Sigmoid colon (tissue), 7 donors: ENCODE results near the gene IL34. TPM values are rescaled to one million over a fixed set of nuclear protein-coding genes. Genes with fewer than 3 reads are reported as not detected.

Source experiments
- DNase-seq: peaks from one replicate; pipeline ENCODE4 v3.0.0-alpha.2; 2019
- H3K27ac ChIP-seq, 4 donors: fragments of 200-600 bp; sonication (generic); one replicate each; pipeline ENCODE4 v1.5.1; 2016 to 2019; ENCODE audit warnings: mild to moderate bottlenecking in 1 of 4
- H3K27me3 ChIP-seq, 3 donors: fragments of 200-600 bp; sonication (generic); one replicate each; pipeline ENCODE4 v1.5.1; 2019; ENCODE audit warnings: mild to moderate bottlenecking in 1 of 3
- H3K36me3 ChIP-seq, 4 donors: fragments of 200-600 bp; sonication (generic); one replicate each; pipeline ENCODE4 v1.5.1; 2016 to 2019
- H3K4me1 ChIP-seq, 4 donors: fragments of 200-600 bp; sonication (generic); one replicate each; pipeline ENCODE4 v1.5.1; 2017 to 2019
- H3K4me3 ChIP-seq, 4 donors: fragments of 200-600 bp; sonication (generic); one replicate each; pipeline ENCODE4 v1.5.1; 2017 to 2019; ENCODE audit warnings: mild to moderate bottlenecking in 2 of 4, moderate library complexity in 1 of 4
- H3K9me3 ChIP-seq, 4 donors: fragments of 200-600 bp in 3 of 4; sonication (generic) in 3 of 4; one replicate each; pipeline versions ENCODE4 v1.5.1 to v1.6.1; 2013 to 2019
- CTCF ChIP-seq, 4 experiments: fragments of 450-650 bp in 3 of 4; fragments of 200-600 bp in 1 of 4; IDR thresholded peaks; one replicate each; pipeline ENCODE4 v1.5.1; 2016 to 2019; ENCODE audit warnings: antibody characterized with exemption in 4 of 4, mild to moderate bottlenecking in 3 of 4, moderate library complexity in 2 of 4
- EP300 ChIP-seq, 4 donors: sonication (generic); formaldehyde crosslinking; IDR thresholded peaks; one replicate each; pipeline ENCODE4 v1.6.1; 2017; ENCODE audit warnings: antibody characterized with exemption in 4 of 4
- POLR2A ChIP-seq, 2 donors: fragments of 450-650 bp; IDR thresholded peaks; one replicate each; pipeline ENCODE4 v1.6.1; 2016; ENCODE audit warnings: antibody characterized with exemption in 2 of 2, mild to moderate bottlenecking in 2 of 2, moderate library complexity in 2 of 2
- POLR2AphosphoS5 ChIP-seq, 4 donors: sonication (generic); formaldehyde crosslinking; IDR thresholded peaks; one replicate each; pipeline ENCODE4 v1.6.1; 2017; ENCODE audit warnings: antibody characterized with exemption in 4 of 4
- WGBS, 2 donors: extraction: QIAGEN DNeasy Blood & Tissue Kit; methylation state at CpG; one replicate each; pipeline ENCODE4 v1.1.7; 2013; 5-methylcytosine and 5-hydroxymethylcytosine counted together
- intact Hi-C: fragments of 100-400 bp; cut with DNase I; formaldehyde crosslinking; loops from one replicate; pipeline ENCODE4 v1.15.1; 2023
- polyA plus RNA-seq, 3 donors: library from polyadenylated mRNA; stranded (reverse); fragments of 200-250 nt; gene quantifications; one replicate each; pipeline ENCODE4 v1.2.3, GENCODE V29; 2013
- total RNA-seq, 4 donors: library from RNA; depleted of rRNA; stranded (reverse); fragments of >200 nt; gene quantifications; one replicate each; pipeline ENCODE4 v1.1.0, GENCODE V29; 2016
- donor health status: healthy with polysubstance abuse.
- donor health status: Bipolar disorder and iron deficiency.
- donor health status: healthy.

IL34 gene
- total and polyA plus RNA-seq, 7 donors, result 1.8 to 5.5 (median 4.6) TPM; not detected in 2

DNA sequence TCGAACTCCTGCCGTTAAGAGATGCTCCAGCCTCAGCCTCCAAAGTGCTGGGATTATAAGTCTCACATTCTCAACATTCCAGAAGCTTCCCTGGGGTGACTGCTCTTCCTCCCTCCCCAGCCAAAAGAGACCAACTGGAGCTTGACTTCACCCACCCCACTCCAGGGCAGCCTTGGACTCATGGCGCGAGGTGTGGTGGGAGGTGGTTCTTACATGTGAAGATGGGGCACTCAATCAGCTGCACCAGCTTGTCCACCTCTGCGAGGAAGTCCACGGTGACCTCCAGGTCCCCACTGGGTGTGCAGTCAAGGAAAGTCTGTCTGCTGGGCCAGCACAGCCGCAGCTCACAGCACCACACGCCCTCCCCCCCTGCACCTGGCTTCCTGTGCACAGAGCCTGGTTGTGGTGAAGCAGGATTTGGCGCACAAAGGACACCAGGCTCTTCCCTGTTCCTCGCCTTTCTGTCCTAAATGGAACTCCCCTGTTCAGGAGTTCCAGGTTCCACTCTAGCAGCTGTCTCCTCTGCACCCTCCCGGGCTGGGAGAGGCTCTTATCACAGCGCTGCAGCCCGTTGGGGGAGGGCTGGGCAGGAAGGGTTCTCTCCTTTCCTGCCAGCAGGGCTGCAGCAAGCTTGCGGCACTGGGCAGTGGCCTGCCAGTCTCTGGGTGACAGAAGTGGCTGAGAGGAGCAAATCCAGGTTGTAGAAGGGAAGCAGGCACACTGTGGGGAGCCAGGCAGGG lies 49.1 kb downstream of the IL34 start:
- intact Hi-C loops, result no loop called here
- Histone ChIP-seq H3K36me3 (no peaks in the 10 kb centered on the region), H3K27me3 (no peaks in the 10 kb centered on the region), H3K4me1 (peaks cover 0 to 98% (median 94%) of the 10 kb centered on the region in 4 donors), H3K9me3 (no peaks in the 10 kb centered on the region), H3K4me3 (no peak overlapping the region), H3K27ac (peak overlapping the region; percentile 95 to 99 (median 98))
- DNase-seq, result no peak
- WGBS, 2 donors, result 42% methylated on average over 14 of the region's 14 CpGs
- TF ChIP-seq EP300 (IDR thresholded peaks at IDR 0.05) (no peak), POLR2A (IDR thresholded peaks at IDR 0.05) (no peak), CTCF (IDR thresholded peaks at IDR 0.05) (no peak), POLR2AphosphoS5 (IDR thresholded peaks at IDR 0.05) (no peak)

GRCh38 chr16:70696355-70696754 lies 50.0 kb downstream of the IL34 start:
- TF ChIP-seq EP300 (IDR thresholded peaks at IDR 0.05), result no peak
- TF ChIP-seq POLR2A (IDR thresholded peaks at IDR 0.05), result no peak
- TF ChIP-seq CTCF (IDR thresholded peaks at IDR 0.05), result no peak
- TF ChIP-seq POLR2AphosphoS5 (IDR thresholded peaks at IDR 0.05), result no peak
- H3K4me1 ChIP-seq, result peaks cover 0 to 98% (median 94%) of the 10 kb centered on the region in 4 donors
- WGBS, 2 donors, result 90 to 96% methylated on average over 8 of the region's 8 CpGs
- DNase-seq, result no peak
- H3K9me3 ChIP-seq, result no peaks in the 10 kb centered on the region
- no peak overlapping the region for H3K4me3 ChIP-seq
- intact Hi-C loops, result no loop called here
- H3K36me3 ChIP-seq, result no peaks in the 10 kb centered on the region
- H3K27me3 ChIP-seq, result no peaks in the 10 kb centered on the region
- peak overlapping the region; percentile 95 to 99 (median 98) for H3K27ac ChIP-seq

GRCh38 chr16:70696952-70697593 lies 50.7 kb downstream of the IL34 start:
- peaks cover 0 to 98% (median 94%) of the 10 kb centered on the region in 4 donors for H3K4me1 ChIP-seq
- TF ChIP-seq CTCF (IDR thresholded peaks at IDR 0.05), result no peak
- TF ChIP-seq POLR2AphosphoS5 (IDR thresholded peaks at IDR 0.05), result no peak
- TF ChIP-seq EP300 (IDR thresholded peaks at IDR 0.05), result no peak
- TF ChIP-seq POLR2A (IDR thresholded peaks at IDR 0.05), result no peak
- WGBS, 2 donors, result 51 to 56% methylated on average over 19 of the region's 19 CpGs
- intact Hi-C loops, result no loop called here
- H3K27ac ChIP-seq, result peak overlapping the region; percentile 95 to 99 (median 98)
- DNase-seq, result no peak
- no peaks in the 10 kb centered on the region for H3K27me3 ChIP-seq
- H3K36me3 ChIP-seq, result no peaks in the 10 kb centered on the region
- H3K4me3 ChIP-seq, result no peak overlapping the region
- H3K9me3 ChIP-seq, result no peaks in the 10 kb centered on the region

- H3K27ac ChIP-seq, result peak overlapping the region; percentile 95 to 99 (median 98)
- intact Hi-C loops, result no loop called here
- 71 to 80% methylated on average over 14 of the region's 14 CpGs for WGBS, 2 donors
- H3K4me1 ChIP-seq, result peaks cover under 1 to 98% (median 94%) of the 10 kb centered on the region in 4 donors
- H3K9me3 ChIP-seq, result no peaks in the 10 kb centered on the region
- H3K36me3 ChIP-seq, result no peaks in the 10 kb centered on the region
- DNase-seq, result no peak
- no peaks in the 10 kb centered on the region for H3K27me3 ChIP-seq
- H3K4me3 ChIP-seq, result no peak overlapping the region
- no peak for TF ChIP-seq EP300 (IDR thresholded peaks at IDR 0.05)
- no peak for TF ChIP-seq POLR2AphosphoS5 (IDR thresholded peaks at IDR 0.05)
- no peak for TF ChIP-seq POLR2A (IDR thresholded peaks at IDR 0.05)
- peak in 3 of 4 experiments; percentile 10 to 37 (median 18) for TF ChIP-seq CTCF (IDR thresholded peaks at IDR 0.05)
Observed at GRCh38 chr16:70697594-70698170, 51.3 kb downstream of the IL34 start.
